GM19463 (cell line): ENCODE measurements around the gene PURA.
"Not testable (repeated sequence)": the region's sequence is repeated elsewhere in the genome, so short reads cannot be mapped to it uniquely, and the experiment has no call there.

Source experiments
- ATAC-seq: cut with Tn5 transposase; IDR thresholded peaks from one replicate; pipeline ENCODE4 v1.9.1; 2021; ENCODE audit warnings: mild to moderate bottlenecking, moderate library complexity; ENCODE audit not compliant: unreplicated experiment

PURA gene

DNA sequence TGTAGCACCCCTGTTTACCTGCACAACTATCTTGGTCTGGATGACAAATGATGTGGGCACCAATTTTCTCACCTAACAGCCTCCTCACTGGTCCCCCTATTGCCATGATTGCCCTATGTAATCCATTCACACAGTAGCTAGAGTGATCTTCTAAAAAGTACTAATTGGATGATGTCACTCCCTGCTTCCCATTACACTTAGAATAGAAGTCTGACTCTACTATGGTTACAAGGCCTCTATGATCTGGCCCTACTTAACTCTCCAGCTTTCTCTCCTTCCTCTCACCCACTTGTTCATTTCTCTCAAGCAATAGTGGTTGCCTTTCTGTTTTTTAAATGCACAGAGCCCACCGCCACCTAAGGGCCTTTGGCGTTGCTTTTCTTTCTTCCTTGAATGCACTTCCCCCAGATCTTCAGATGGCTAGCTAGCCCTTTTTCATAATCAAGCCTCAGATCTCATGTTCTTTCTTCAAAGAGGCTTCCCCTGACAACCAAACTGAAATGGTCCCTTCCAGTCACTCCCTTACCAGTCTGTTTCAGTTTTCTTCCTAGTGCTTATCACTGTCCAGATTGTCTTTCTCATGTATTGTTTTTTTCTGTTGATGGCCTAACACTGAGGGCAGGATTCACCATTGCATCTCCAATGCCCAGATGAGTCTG, 20.5 kb downstream of the PURA start:
- no peak for ATAC-seq

DNA sequence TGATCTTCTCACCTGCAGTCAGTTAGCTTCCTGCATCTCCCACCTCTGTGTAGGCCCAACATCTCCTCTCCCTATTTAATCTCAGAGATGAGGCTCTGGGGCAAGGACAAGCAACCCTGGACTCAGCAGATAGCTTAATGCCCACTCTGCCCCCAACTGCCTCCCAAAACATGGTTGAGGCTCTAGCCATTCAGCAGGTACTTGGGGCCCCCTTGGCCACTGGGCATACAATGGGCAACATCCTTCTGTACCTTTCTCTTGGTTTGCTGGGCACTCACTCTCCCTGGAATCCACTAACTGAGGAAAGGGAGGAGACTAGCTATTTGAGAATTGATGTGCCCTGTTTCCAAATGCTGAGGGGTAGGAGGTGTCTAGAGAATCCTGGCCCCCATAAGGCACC, 21.2 kb downstream of the PURA start:
- ATAC-seq = no peak

DNA sequence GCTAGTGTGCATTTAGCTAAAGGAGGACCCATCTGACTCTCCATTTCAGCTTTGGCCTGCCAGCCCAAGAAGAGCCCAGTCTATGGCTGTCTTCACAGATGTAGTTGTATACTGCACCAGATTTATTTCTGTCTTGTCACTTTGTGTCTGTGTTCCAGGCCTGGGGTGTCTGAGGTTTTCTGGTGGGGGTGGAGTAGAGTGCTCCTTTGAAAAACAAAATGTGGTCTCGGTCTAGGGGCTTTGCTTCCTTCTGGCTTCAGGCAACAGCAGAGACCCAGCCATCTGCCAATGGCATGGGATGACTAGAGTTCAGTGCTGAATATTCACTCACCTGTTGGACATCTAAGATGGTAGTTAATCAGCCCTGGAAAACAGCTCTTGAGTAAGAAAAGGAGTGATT, 22.7 kb downstream of the PURA start:
- ATAC-seq = no peak

DNA sequence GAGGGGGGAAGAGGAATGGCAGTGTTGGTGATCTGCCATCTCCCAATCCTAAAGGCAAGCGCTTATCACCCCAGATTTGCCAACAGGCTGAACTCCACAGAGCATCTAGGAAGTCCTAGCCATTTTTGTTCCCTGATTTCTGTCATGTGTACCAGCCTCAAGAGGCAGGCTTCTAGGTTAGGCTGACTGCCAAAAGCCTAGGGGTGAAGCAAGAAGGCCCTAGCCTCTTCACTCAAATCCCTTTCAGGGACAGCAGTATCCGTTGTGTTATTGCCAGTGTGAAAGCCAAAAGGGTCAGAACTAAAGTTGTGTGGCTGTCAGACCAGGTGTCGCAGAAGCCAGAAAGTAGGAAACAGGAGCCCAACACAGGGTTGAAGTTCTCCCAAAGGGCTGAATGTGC, 26.5 kb downstream of the PURA start:
- ATAC-seq = no peak

DNA sequence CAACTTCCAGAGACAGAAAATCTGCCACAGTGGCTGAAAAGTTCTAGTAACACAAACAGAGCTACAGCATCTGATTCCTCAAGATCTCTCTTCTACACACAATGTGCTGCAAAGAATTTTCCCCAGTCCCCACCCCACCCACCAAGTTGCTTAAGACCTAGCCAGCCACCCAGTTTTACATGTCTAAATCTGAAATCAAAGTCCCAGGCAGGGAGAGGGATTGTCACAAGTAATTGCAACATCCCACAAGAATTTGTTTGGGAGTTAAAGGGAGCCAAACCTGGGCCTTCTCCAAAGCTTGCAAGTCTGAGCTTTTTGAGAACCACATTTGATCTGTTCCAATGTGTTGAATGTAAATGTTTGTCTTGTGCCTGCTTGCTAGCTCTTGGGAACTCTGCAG, 27.3 kb downstream of the PURA start:
- ATAC-seq = no peak

DNA sequence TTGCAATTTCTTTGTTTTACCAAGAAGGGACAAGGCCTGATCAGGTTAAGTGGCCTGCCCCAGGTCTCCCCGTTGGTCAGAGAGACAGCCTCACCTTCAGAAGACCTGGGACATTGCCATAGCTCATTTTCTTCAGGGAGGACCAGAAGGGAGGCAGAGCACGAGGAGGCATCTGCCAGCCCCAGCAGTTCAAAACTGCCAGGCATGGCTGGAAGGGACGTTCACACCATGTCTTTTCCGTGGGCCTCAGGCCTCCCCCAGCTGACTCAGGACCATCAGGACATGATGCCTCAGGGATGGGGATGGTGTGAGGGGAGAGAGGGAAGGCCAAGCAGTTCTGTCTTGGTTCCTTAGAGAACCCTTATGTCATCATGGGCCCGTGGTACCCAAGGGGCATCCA, 28.3 kb downstream of the PURA start:
- no peak for ATAC-seq

DNA sequence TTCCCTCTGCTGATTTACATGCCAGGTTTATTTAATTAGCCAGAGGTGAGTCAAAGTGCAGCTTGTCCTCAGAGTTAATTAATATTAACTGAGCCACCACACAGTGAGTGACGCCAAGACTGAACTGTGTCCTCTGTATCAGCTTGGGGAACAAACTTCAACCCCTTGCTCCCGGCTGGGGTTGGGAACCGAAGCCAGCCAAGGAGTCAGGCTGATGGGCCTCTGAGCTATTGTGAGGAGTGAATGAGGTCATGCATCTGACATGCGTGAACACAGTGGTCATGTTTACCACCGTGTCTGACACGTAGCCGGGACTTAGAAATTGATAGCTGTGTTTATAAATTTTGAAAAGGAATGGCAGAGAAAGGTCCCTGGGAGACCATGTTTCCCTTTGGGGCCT, 28.9 kb downstream of the PURA start:
- no peak for ATAC-seq

DNA sequence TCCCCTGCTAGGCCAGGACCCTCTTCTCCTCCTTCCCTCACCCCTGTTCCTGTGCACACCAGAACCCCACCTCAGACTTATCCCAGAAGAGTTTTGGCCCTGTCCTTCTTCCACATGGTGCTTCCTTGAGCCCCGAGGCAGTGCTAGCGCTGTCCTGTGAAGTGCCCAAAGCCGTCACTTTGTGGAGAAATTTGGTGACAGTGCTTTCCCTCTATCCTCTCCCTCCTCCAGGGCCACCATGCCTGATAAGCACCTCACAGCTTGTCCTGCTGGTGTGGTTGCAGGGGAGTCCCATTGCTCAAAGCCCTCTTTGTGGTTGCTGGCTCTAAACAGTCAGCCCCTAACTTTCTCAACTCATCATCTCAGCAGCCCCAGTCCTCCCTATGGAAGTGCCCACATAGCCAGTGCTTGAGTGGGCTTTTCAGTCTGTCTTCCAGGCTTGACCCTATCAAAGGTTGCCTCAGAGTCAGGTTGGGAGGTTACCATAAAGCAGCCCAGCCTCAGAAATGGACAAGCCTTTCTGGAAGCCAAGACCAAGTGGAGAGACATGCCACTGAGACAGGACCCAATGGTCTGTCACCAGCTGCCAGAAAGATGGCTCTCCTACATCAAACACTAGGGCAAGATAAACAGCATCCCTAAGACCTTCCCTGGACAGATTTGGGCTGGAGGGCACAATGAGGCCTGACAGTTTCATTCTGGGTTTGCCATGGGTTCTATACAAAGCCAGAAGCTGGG, 29.8 kb downstream of the PURA start:
- ATAC-seq = no peak

DNA sequence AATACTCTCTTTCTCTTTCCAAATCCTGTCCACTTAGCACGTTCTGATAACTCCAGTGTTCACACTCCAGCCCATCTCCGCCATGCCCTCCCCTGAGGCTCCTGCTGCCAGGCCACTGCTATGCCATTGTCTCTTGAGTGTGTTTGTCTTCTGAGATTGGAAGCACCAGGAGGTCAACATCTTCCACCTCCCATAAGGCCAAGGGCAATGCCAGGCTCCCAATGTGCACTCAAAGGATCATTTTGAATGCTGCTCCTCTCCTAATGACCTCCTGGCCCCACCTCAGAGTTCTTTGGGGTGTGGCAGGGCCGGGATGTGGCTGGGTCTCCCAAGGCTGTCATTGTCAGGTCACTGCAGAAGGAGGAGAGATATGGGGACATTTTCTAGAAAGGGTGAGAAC, 31.3 kb downstream of the PURA start:
- no peak for ATAC-seq

DNA sequence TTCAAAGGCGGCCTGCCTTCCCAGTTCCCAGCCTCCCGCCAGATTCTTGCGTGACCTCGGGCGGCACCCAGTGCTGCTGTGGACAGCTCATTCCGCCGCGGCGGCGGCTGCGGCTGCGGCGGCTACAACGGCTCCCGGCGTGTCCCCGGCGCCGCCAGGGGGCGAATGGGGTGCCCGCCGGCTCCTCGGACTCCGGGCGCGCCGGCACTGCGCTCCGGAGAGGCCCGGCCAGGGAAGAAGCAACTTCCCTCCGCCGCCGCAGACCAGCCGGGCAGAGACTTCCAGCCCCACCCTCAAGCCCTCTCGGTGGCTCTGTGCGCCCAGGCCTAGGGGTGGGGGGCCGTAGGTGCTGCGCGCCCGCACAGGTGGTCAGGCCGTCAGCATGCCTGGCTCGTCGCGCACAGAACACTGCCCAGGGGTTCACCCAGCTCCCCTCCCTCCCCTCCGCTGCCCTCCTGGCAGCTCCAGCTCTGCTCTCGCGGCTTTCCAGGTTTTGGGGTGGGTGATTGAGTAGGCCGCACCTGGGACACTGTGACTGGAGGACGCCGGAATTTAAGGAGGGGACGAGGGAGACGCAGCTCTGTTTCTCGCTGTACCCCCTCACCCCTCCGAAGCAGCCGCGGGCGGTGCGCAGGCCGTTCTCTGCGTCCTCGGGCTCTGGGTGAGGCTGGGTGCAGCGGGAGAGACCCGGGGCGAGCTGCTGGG, 32.1 kb downstream of the PURA start:
- peak; percentile 67 for ATAC-seq

DNA sequence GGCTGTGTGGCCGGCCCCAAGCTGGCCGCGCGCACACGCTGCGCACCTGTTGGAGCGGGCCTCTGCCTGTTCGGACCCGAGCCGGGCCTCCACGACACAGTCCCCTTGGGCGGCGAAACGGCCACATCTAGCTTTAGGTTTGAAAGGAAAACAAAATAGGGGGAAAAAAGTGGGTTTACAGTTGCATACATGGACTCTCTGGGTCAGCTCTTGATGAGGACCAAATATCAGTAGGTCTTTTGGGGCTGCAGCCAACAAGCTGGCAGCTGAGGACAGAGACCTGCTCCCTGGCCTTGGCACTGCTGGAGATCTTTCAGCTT, 32.6 kb downstream of the PURA start:
- no peak for ATAC-seq

DNA sequence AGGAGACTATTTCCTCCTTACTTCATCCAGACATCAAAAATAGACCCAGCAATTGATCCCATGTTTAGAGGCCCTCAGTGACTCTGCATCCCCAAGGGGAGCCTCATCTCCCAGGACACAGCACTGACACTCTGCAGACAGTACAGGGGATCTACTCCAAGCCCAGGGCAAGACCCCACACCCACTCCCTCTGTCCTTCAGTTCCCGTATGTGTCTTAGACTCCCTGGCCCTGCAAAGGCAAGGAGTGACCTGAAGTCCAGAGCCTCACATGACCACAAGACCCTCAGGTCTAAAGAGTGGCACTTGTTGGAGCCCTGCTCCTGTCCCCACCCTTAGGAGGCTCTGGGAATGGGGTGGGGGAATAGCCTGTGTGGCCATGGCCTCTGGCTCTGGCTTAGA, 33.6 kb downstream of the PURA start:
- ATAC-seq = no peak

DNA sequence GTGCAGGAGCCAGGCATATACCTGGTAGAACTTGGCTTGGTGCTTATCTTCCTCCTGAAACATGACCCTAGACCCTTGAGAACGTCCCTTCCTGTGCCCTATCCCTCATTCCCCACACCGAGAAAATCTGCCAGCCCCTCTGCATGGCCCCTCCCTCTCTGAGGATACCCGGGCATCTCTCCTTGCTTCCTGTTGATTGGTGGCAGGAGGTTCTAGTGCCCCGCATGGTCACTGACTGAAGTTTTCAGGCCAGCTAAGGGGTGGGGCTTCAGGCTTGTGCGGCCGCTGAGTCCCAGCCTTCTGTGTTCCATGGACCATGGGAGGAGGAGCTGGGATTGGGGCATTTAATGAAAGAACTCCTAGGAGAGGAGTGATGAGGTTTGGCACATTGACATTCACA, 34.6 kb downstream of the PURA start:
- ATAC-seq = no peak

DNA sequence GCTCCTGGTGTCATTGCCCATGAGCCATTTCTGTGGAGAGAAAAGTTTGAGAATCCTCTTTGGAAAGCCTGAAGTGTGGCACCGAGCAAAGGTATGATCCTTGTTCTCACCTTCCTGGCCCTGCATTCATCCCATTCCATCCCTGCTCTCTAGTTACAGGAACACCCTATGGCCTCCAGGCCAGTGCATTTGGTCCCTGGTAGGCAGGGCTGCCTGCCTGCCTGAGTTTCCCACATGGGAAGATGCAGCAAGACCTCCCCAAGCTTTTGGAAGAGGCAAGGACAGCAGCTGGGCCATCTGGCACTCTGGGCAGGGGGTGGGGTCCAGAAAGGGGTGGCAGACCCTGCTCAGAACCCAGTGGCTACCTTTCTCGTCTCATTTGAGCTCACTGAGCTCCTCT, 36.3 kb downstream of the PURA start:
- no peak for ATAC-seq

DNA sequence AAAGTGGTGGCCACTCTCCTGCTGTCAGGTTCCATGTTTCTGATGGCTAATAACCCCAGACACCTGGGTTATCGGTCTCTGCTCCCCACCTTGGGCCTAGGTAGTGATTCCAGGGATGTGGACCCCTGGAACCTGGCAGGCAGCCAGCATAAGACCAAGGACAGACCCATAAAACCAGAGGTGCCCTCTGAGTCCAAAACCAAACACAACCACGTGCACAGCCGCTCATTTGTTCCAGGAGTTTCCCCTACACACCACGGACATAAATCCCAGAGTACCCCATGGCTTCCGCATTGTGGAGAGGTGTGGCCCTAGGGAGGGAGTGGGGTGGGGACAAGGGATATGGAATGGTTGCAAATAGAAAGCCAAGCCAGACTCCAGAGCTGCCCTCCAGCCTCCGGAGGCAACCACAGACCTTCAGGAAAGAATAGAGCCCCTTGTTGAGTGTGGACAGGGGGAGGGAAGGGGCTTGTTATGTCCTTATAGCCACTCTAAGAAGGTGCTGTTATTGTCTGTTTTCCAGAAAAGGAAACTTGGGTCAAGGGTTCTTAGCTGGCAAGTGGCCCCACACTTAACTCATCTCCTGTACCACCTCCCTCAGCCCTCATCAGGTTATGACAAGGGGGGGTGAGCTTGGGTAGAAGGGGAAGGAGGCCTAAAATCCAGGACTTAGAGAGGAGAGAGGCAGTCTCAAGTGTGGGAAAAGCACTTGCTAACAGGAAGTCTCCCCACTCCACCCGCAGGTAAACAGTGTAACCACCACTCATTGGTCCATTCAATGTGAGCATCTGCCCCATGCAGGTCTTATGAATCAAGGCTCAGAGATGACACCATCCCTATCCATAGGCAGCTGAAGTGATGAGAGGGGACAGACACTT, 37.5 kb downstream of the PURA start:
- no peak for ATAC-seq

DNA sequence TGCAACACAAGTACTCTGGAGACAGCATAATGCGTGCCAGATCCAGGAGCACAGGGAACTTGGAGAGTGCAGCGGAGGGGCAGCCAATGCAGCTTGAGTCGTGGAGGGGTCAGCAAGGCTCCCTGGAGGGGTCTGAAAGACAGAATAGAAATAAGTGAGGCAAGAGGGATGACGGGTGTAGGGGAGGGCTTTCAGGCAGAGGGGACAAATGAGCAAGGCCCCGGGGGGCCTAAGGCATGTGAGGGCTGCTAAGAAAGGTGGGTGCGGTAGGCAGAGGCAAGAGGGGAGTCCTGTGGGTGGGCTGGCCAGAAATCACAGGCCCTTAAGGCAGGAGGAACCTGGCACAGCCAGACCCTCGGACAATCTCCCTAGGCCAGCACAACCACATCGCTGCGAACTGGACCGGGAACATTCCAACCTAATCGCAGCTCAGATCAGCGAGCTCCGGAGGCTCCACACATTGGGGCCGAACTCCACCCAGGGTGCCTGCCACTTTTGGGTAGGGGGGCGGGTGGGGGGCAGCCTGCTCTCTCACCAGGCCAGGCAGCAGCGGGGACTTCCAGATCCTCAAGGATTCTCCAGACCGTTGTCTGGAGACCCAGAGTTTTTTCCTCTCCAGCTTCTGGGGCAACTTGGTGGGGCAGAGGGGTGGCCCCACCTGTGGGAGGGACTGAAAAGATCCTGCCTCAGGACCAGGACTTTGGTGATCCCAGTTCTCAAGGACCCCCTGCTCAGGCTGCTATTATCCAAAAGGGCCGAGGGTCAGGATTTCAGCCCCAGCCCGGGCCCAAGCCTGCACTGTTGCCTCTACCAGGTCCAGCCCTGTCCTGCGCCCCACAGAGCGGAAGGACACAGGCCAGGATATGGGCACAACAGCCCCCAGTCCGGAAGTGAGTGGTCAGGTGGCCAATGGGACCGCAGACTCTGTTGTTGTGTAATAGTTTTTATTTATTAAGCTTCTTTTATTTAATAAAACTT, 38.4 kb downstream of the PURA start:
- no peak for ATAC-seq

DNA sequence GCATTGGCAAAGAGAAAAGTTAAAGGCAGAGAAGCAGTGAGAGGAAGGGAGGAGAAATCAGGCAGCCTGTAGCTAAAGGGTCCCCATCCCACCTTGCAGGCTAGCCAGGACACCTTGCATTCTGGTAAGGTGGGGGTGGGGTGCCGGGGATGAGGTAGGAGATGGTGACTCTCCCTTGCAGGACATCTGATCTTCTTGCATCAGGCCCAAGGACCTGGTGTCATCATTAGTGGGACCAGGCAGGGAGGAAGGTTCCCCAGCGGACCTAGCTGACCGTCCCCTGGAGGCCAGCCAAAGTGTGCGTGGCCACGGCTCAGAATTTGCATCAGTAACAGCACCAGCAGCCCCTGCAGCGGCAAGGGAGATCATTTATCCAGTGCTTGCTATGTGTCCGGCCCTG, 39.3 kb downstream of the PURA start:
- ATAC-seq = no peak

DNA sequence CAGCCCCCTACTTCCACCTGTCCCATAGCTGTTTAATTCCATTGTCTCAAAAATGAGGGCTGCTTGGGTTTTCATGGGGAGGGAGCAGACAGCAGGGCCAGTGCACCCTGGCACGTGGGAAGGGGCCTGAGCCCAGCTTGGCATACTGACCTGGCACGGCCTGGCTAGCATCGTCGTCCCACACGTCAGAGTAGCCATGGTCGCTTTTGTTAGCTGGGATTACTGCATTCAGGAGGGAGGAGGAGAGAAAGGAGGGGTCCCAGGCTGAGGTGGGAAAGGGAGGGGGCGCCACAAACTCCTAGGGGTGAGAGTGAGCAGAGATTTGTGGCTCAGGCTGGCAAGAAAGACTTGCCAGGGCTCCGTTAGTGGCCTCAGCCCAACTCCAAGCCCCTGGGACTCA, 40.0 kb downstream of the PURA start:
- no peak for ATAC-seq

DNA sequence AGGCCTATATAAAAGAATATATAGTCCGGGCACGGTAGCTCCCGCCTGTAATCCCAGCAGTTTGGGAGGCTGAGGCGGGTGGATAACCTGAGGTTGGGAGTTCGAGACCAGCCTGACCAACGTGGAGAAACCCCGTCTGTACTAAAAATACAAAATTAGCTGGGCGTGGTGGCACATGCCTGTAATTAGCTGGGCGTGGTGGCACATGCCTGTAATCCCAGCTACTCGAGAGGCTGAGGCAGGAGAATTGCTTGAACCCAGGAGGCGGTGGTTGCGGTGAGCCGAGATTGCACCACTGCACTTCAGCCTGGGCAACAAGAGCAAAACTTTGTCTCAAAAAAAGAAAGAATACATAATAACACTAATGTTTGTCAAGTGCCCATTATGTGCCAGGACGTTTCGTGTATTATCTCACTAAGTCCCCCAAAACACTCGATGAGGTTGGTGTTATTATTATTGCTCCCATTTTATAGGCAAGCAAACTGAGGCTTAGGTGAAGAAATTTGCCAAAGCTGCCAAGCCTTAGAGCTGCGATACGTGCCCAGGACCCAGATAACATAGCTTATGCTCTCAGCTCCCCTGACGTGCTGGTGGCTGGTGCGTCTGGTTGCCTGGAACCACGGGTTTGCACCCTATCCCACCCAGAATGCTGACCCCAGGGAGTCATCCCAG, 40.9 kb downstream of the PURA start:
- not testable (repeated sequence) for ATAC-seq
